AG09309 (cell line): ENCODE measurements around the gene ZNF580.

Experiments
- DNase-seq: peaks from one replicate; pipeline ENCODE4 v3.0.0-alpha.2; 2010; ENCODE audit warnings: low read depth
- H3K4me3 ChIP-seq: 2 replicates; pipeline ENCODE4 v1.5.1; 2011; ENCODE audit warnings: mild to moderate bottlenecking, low read depth, low read length, moderate library complexity; ENCODE audit not compliant: control insufficient read depth
- TF ChIP-seq, protein P1 (sequence below): IDR thresholded peaks from 2 replicates; pipeline ENCODE4 v1.5.1; 2011; ENCODE audit warnings: mild to moderate bottlenecking, low read depth, low read length, inconsistent platforms; ENCODE audit not compliant: insufficient read depth, control insufficient read depth; ENCODE audit errors: missing control alignments

The ZNF580 gene

DNA sequence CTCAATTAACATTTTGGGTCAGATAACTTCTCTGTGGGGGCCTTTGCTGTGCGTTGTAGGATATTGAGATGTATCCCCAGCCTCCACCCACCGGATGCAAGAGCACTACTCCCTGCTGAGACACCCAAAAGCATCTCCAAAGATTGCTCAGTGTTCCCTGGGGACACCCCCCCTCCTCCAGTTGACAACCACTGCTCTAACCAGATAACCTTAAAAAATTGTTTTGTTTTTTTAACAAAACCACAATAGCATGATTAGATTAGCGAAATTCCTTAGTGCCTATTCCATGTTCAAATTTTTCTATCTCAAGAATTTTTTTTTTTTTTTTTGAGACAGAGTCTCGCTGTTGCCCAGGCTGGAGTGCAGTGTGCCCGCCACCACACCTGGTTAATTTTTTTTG lies 31.6 kb downstream of the ZNF580 start:
- no peak for DNase-seq
- no peak overlapping the region for H3K4me3 ChIP-seq
- TF ChIP-seq, protein P1, sequence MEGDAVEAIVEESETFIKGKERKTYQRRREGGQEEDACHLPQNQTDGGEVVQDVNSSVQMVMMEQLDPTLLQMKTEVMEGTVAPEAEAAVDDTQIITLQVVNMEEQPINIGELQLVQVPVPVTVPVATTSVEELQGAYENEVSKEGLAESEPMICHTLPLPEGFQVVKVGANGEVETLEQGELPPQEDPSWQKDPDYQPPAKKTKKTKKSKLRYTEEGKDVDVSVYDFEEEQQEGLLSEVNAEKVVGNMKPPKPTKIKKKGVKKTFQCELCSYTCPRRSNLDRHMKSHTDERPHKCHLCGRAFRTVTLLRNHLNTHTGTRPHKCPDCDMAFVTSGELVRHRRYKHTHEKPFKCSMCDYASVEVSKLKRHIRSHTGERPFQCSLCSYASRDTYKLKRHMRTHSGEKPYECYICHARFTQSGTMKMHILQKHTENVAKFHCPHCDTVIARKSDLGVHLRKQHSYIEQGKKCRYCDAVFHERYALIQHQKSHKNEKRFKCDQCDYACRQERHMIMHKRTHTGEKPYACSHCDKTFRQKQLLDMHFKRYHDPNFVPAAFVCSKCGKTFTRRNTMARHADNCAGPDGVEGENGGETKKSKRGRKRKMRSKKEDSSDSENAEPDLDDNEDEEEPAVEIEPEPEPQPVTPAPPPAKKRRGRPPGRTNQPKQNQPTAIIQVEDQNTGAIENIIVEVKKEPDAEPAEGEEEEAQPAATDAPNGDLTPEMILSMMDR = no peak

DNA sequence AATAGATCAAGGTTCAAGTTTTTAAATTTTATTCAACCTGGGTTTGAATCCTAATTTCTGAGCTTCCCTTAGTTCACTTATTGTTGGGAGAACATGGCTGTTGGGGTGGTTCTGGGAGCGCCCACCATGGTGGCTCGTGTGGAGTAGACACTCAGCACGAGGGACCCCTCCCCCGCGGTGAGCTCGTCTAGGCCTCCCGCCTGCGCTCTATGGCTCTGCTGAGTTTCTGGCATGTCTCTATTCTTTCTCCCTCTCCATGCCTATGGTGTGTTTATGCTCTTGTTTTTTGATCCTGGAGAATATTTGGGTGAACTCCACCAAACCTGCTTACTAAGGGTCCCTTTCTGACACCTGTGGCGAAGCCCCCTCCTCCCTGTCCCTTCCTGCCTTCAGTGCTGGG lies 32.7 kb downstream of the ZNF580 start:
- TF ChIP-seq, protein P1 = no peak
- no peak for DNase-seq
- H3K4me3 ChIP-seq = no peak overlapping the region

DNA sequence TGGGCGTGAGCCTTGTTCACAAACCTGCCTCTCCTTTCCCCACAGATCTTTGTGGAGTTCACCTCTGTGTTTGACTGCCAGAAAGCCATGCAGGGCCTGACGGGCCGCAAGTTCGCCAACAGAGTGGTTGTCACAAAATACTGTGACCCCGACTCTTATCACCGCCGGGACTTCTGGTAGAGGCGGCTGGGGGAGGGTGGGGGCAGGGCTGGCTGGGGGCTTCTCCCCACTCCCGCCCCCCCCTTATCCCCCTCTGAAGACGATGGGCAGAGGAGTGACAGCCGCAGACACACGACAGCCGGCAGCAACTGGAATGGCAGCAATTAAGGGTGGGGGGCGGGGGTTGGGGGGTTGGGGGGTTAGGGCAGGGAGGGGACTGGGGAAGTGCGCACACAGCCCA lies 33.1 kb downstream of the ZNF580 start:
- TF ChIP-seq, protein P1 = no peak
- H3K4me3 ChIP-seq = no peak overlapping the region
- no peak for DNase-seq

DNA sequence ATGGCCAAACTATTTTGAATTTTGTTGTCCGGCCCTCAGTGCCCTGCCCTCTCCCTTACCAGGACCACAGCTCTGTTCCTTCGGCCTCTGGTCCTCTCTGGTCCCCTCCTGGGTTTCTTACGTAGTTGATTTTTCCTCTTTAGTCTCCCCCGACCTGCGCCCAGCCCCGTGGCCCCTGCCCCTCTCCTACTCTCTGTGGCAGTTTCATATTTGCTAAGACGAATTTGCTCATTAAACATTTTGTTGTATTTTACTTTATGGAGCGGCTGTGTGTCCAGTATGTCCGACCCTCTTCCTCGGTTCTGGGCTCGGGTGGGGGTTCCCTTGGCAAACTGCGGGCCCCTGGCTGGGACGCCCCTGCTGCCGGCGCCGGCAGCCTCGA lies 33.6 kb downstream of the ZNF580 start:
- no peak for DNase-seq
- TF ChIP-seq, protein P1 = no peak
- peak overlapping the region; percentile 58 for H3K4me3 ChIP-seq

DNA sequence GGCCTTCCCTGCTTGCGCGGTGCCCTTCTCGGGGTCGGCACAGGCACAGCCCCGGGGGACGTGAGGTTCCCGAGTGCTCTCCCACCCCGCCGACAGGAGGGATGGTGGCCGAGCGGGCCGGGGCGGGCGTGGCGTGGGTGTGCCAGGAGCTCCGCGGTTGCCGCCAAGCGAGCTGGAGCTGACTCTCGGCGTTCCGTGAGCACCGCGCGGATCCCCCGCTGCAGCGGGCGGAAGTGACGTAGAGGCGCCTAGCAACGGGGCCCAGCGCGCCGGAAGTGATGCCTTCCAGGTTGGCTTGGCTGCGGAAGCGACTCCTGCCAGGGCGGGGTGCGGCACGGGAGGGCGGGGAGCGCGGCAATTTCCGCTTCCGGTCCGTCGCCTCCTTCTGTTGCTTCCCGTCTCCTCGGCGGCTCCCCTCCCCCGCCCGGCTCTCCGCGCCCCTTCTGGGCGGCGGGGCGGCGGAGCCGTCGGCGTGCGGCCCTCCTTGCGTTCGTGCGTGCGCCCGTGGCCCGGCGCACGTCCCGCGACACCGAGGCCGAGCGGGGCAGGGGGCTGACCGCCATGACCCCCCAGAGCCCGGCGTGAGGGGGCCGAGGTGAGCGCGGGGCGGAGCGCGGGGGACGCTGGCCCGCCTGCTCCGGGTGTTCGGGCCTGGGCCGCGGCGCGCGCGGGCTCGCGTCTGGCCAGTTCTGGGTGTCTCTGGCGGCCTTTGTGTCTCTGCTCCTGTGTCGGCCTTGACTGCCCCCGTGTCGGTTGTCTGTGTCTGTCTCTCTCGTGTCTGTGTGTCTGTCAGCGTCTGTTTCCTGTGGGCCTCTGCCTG lies 34.2 kb downstream of the ZNF580 start, which contains the start of gene EPN1:
TSS of gene EPN1 (plus strand) at position 386 of the 820 bp plus-strand sequence. CDS start 3,402 bp downstream, outside the sequence.
- peak; percentile 76 for DNase-seq
- TF ChIP-seq, protein P1 = no peak
- peak within 1 kb of the TSS; percentile 58 for H3K4me3 ChIP-seq

DNA sequence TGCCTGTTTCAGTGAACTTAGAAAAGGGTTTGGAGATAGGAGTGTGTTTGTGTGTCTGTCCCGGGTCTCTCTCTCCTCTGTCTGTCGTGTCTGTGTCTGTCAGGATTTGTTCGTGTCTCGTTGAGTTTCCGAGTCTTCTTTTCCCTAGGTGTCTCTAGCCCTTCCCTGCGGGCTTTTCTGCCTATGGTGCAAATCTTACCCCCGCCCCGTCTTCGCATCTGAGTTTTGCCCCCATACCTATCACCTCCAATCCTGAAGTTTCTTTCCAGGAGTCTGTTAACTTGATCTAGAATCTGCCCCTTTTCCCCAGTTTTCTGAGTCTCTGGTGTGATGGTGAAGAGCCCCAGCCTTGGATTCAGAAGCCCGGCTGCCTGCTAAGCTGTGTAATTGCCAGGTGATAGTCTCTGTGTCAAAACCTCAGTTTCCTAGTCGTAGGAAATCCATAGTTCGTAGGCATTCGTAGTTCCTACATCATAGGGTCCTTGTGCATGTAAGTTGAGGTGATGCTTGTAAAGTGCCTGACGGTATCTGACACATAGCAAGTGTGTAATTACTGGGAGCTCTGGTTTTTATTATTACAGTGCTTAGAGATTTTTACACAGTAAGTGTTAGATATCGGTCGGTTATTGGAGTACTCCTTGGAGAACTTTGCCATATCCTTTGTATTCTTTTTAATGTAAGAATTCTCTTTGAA lies 35.0 kb downstream of the ZNF580 start:
- H3K4me3 ChIP-seq = peak overlapping the region; percentile 58
- TF ChIP-seq, protein P1 = no peak
- DNase-seq = no peak
